ENCODE results near the gene OR2V2. TPM values are rescaled to one million over a fixed set of nuclear protein-coding genes. Genes with fewer than 3 reads are reported as not detected.

Gene OR2V2
- total RNA-seq, 1 experiment from 2014 or later: not detected

DNA sequence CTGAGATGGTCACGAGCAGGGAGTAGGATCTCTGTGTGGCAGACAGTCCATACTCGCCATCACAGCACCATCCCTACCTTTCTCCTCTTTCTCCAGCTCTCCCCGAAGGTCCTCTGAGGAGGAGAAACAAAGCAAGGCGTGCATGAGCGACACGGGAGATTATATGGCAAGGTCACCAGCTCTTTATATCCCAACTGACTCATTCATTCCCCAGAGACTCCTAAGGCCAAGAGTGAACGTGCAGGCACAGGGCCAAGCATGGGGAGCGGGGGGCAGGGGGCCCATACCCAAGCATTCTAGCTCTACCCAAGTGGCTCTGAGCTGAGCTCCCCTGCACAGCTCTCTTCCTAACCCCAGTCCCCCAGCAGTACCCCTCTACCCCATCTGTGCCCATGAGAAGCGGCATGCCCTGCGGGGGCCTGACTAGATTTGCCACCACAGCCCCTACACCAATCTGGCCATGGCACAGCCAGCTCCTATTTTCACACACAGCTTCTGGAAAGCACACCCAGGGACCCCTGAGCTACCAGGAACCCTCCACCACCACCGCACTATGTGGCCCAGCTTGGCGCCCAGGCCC lies 50.8 kb downstream of the OR2V2 start:
- Histone ChIP-seq H3K36me3 (ENCODE audit: low read depth, low read length) (no peaks in the 10 kb centered on the region), H3K9ac (ENCODE audit: low read length) (no peak overlapping the region), H2AFZ (ENCODE audit: low read length) (no peak overlapping the region), H3K27me3 (ENCODE audit: low read length) (no peaks in the 10 kb centered on the region), H3K4me1 (ENCODE audit: insufficient read depth, low read length) (peaks cover 2% of the 10 kb centered on the region), H3K79me2 (ENCODE audit: low read length) (no peaks in the 10 kb centered on the region), H3K9me2 (replicated peaks; ENCODE audit: low read length) (no peaks in the 10 kb centered on the region), H3F3A (ENCODE audit: low read length, unreplicated experiment) (no peaks in the 10 kb centered on the region), H3K4me2 (ENCODE audit: low read length) (no peak overlapping the region), H3K4me3 (ENCODE audit: low read length) (no peak overlapping the region), H3K9me3 (ENCODE audit: low read length) (no peaks in the 10 kb centered on the region), H3K27ac (ENCODE audit: low read length) (no peak overlapping the region), H4K20me1 (ENCODE audit: low read length) (no peaks in the 10 kb centered on the region)
- DNase-seq (no peak), ATAC-seq (no peak)
- TF ChIP-seq EZH2 (IDR thresholded peaks at IDR 0.05; ENCODE audit: low read length, unreplicated experiment) (no peak), EZH2phosphoT487 (IDR thresholded peaks at IDR 0.05; ENCODE audit: borderline replicate concordance, low read length) (no peak)
- POLR2A ChIA-PET (ENCODE audit: unreplicated experiment): no interaction called here
- intact Hi-C loops (cut with micrococcal nuclease): no loop called here
- BruUV-seq (replicated peaks): no TSS peak
- CTCF ChIA-PET: no interaction called here

DNA sequence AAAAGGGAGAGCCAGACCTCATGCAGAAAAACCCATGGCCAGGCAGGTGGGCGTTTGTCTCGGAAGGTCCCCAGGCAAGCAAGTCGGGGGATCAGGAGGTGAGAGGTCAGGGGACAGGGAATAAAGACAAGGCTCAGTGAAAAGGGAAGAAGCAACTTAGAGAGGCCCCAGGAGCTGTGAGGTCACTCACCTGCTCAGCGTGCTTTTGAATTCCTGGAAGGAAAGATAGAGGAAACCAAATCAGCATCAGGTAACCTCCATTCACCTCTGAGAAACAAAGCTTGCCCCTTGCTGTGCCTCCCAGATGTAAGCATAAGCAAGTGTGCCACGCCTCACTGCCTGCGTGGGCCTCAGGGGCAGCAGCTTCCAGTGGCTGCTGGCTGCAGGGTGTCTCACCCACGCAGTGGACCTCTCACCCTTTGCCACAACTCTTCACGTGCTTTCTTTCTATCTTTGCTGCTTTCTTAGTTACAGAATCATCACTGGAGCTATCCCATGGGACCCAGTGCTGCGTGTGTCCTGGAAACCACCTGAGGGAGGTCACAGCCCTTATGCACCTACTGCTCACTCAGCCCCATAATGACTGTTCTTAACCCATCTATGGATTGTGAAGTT lies 51.6 kb downstream of the OR2V2 start:
- ATAC-seq: no peak
- Histone ChIP-seq H3K9me2 (replicated peaks; ENCODE audit: low read length) (no peaks in the 10 kb centered on the region), H2AFZ (ENCODE audit: low read length) (no peak overlapping the region), H3F3A (ENCODE audit: low read length, unreplicated experiment) (no peaks in the 10 kb centered on the region), H3K79me2 (ENCODE audit: low read length) (peaks cover 2% of the 10 kb centered on the region; the same call in 1 of the 2 replicates), H4K20me1 (ENCODE audit: low read length) (no peaks in the 10 kb centered on the region), H3K27me3 (ENCODE audit: low read length) (no peaks in the 10 kb centered on the region), H3K36me3 (ENCODE audit: low read depth, low read length) (no peaks in the 10 kb centered on the region), H3K4me3 (ENCODE audit: low read length) (no peak overlapping the region), H3K4me1 (ENCODE audit: insufficient read depth, low read length) (peaks cover 6% of the 10 kb centered on the region; the same call in 1 of the 2 replicates), H3K27ac (ENCODE audit: low read length) (no peak overlapping the region), H3K9ac (ENCODE audit: low read length) (no peak overlapping the region), H3K9me3 (ENCODE audit: low read length) (no peaks in the 10 kb centered on the region), H3K4me2 (ENCODE audit: low read length) (no peak overlapping the region)
- DNase-seq: no peak
- POLR2A ChIA-PET (ENCODE audit: unreplicated experiment): no interaction called here
- CTCF ChIA-PET: no interaction called here
- no TSS peak for BruUV-seq (replicated peaks)
- TF ChIP-seq, protein P1, sequence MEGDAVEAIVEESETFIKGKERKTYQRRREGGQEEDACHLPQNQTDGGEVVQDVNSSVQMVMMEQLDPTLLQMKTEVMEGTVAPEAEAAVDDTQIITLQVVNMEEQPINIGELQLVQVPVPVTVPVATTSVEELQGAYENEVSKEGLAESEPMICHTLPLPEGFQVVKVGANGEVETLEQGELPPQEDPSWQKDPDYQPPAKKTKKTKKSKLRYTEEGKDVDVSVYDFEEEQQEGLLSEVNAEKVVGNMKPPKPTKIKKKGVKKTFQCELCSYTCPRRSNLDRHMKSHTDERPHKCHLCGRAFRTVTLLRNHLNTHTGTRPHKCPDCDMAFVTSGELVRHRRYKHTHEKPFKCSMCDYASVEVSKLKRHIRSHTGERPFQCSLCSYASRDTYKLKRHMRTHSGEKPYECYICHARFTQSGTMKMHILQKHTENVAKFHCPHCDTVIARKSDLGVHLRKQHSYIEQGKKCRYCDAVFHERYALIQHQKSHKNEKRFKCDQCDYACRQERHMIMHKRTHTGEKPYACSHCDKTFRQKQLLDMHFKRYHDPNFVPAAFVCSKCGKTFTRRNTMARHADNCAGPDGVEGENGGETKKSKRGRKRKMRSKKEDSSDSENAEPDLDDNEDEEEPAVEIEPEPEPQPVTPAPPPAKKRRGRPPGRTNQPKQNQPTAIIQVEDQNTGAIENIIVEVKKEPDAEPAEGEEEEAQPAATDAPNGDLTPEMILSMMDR (conservative IDR thresholded peaks at IDR 0.05; ENCODE audit: low read depth, low read length): no peak
- TF ChIP-seq EZH2phosphoT487 (IDR thresholded peaks at IDR 0.05; ENCODE audit: borderline replicate concordance, low read length) (no peak), EZH2 (IDR thresholded peaks at IDR 0.05; ENCODE audit: low read length, unreplicated experiment) (no peak)
- intact Hi-C loops (cut with micrococcal nuclease): no loop called here

DNA sequence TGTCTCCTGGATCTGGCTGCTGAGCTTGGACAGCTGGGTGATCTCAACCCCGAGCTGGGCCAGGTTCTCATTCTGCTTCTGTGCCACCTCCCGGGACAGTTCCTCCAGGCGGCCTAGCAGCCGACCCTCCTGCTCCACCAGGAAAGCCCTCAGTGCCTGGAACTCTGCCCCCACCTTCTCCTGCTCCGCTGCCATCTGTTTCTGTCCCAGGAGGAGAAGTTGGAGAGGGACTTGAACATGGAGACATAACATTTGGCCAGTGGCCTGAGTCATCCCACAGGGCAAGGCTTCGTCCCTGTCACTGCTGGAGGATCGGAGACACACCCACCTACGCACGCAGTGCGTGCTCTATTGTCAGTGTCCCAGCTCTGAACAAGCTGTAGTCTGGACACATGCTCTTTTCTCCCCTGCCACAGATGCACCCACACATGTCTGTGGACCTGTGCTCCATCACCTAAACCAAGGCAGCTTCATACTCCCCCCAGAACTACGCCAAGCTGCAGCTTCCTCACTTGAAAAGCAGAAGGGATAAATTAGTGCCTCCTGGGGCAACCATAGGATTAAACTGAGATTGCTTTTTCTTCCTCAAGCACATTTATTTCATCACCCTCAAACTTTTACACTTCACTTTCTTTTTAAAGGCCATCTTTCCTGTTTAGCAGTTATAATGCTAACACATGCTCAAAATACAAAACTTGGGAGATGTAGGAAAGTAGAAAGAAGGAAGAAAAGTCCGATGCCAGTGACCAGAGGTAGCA lies 52.7 kb downstream of the OR2V2 start:
- intact Hi-C loops (cut with micrococcal nuclease): no loop called here
- Histone ChIP-seq H3K9me3 (ENCODE audit: low read length) (no peaks in the 10 kb centered on the region), H3K27me3 (ENCODE audit: low read length) (no peaks in the 10 kb centered on the region), H3K9ac (ENCODE audit: low read length) (no peak overlapping the region), H3K36me3 (ENCODE audit: low read depth, low read length) (no peaks in the 10 kb centered on the region), H4K20me1 (ENCODE audit: low read length) (no peaks in the 10 kb centered on the region), H3K4me2 (ENCODE audit: low read length) (no peak overlapping the region), H3K4me3 (ENCODE audit: low read length) (no peak overlapping the region), H2AFZ (ENCODE audit: low read length) (no peak overlapping the region), H3K9me2 (replicated peaks; ENCODE audit: low read length) (no peaks in the 10 kb centered on the region), H3K79me2 (ENCODE audit: low read length) (peaks cover 5% of the 10 kb centered on the region; the same call in 1 of the 2 replicates), H3F3A (ENCODE audit: low read length, unreplicated experiment) (no peaks in the 10 kb centered on the region), H3K27ac (ENCODE audit: low read length) (no peak overlapping the region), H3K4me1 (ENCODE audit: insufficient read depth, low read length) (peaks cover 6% of the 10 kb centered on the region; the same call in 1 of the 2 replicates)
- ATAC-seq: no peak
- CTCF ChIA-PET: no interaction called here
- no peak for DNase-seq
- no peak for TF ChIP-seq EZH2phosphoT487 (IDR thresholded peaks at IDR 0.05; ENCODE audit: borderline replicate concordance, low read length)
- TF ChIP-seq EZH2 (IDR thresholded peaks at IDR 0.05; ENCODE audit: low read length, unreplicated experiment): no peak
- TF ChIP-seq, protein P1 (conservative IDR thresholded peaks at IDR 0.05; ENCODE audit: low read depth, low read length): no peak
- POLR2A ChIA-PET (ENCODE audit: unreplicated experiment): no interaction called here
- no TSS peak for BruUV-seq (replicated peaks)
